GM23338 (cell line): Measurements from ENCODE around the gene PPP1R12C. TPM values are rescaled to one million over a fixed set of nuclear protein-coding genes. Genes with fewer than 3 reads are reported as not detected.

ENCODE experiments used
- ATAC-seq: fragments of 200-7000 bp; cut with Tn5 transposase; 3 replicates; pipeline ENCODE4 v1.9.1; 2020
- DNase-seq: peaks from one replicate; pipeline ENCODE4 v3.0.0-alpha.2; 2015; ENCODE audit warnings: low spot score
- H2AFZ ChIP-seq: fragments of 200-600 bp; sonication (generic); 2 replicates; pipeline ENCODE4 v1.8.0; 2016; ENCODE audit warnings: antibody characterized with exemption, mild to moderate bottlenecking, moderate library complexity
- H3F3A ChIP-seq: fragments of 200-600 bp; sonication (generic); replicated peaks from 2 replicates; pipeline ENCODE4 v1.8.0; 2017; ENCODE audit warnings: antibody characterized with exemption, mixed run types, low read depth
- H3K27ac ChIP-seq: fragments of 200-600 bp; sonication (generic); 2 replicates; pipeline ENCODE4 v1.6.1; 2016; ENCODE audit warnings: low read depth
- H3K27me3 ChIP-seq: fragments of 200-600 bp; sonication (generic); 2 replicates; pipeline ENCODE4 v1.8.0; 2016; ENCODE audit warnings: mild to moderate bottlenecking, mixed run types, moderate library complexity; ENCODE audit not compliant: insufficient read depth
- H3K36me3 ChIP-seq: fragments of 200-600 bp; sonication (generic); 2 replicates; pipeline ENCODE4 v1.8.0; 2016; ENCODE audit warnings: mild to moderate bottlenecking; ENCODE audit not compliant: insufficient read depth
- H3K4me1 ChIP-seq: fragments of 200-600 bp; sonication (generic); 2 replicates; pipeline ENCODE4 v1.8.0; 2016; ENCODE audit warnings: mild to moderate bottlenecking, moderate library complexity; ENCODE audit not compliant: insufficient read depth
- H3K4me2 ChIP-seq: fragments of 200-600 bp; sonication (generic); 2 replicates; pipeline ENCODE4 v1.7.1; 2017; ENCODE audit warnings: mixed run types
- H3K4me3 ChIP-seq: fragments of 200-600 bp; sonication (generic); 2 replicates; pipeline ENCODE4 v1.6.1; 2016; ENCODE audit warnings: mixed run types
- H3K79me2 ChIP-seq: fragments of 200-600 bp; sonication (generic); replicated peaks from 2 replicates; pipeline ENCODE4 v1.8.0; 2017; ENCODE audit warnings: mild to moderate bottlenecking; ENCODE audit not compliant: insufficient read depth
- H3K9me2 ChIP-seq: fragments of 200-600 bp; sonication (generic); 2 replicates; pipeline ENCODE4 v1.8.0; 2017; ENCODE audit not compliant: insufficient read depth
- H4K20me1 ChIP-seq: fragments of 200-600 bp; sonication (generic); replicated peaks from 2 replicates; pipeline ENCODE4 v1.8.0; 2017; ENCODE audit warnings: mild to moderate bottlenecking; ENCODE audit not compliant: insufficient read depth
- H3K27ac Mint-ChIP-seq: 2 replicates; pipeline ENCODE4 v1.8.0; 2020; ENCODE audit warnings: inconsistent platforms, mild to moderate bottlenecking, moderate library complexity, mixed read lengths
- H3K27me3 Mint-ChIP-seq: 3 replicates; pipeline ENCODE4 v1.8.0; 2022; ENCODE audit warnings: low read depth, mild to moderate bottlenecking, moderate library complexity, mixed read lengths, inconsistent platforms; ENCODE audit not compliant: insufficient read depth, poor library complexity
- H3K36me3 Mint-ChIP-seq: 3 replicates; pipeline ENCODE4 v1.8.0; 2021; ENCODE audit warnings: low read depth, mild to moderate bottlenecking, inconsistent platforms, moderate library complexity, mixed read lengths
- H3K4me1 Mint-ChIP-seq: 3 replicates; pipeline ENCODE4 v1.8.0; 2020; ENCODE audit warnings: mild to moderate bottlenecking, inconsistent platforms, mixed read lengths
- H3K4me3 Mint-ChIP-seq: 3 replicates; pipeline ENCODE4 v1.8.0; 2021; ENCODE audit warnings: moderate library complexity, mild to moderate bottlenecking, inconsistent platforms, mixed read lengths
- H3K9me3 Mint-ChIP-seq: 3 replicates; pipeline ENCODE4 v1.8.0; 2020; ENCODE audit warnings: moderate library complexity, mild to moderate bottlenecking, inconsistent platforms, mixed read lengths
- CREB1 ChIP-seq: fragments of 250-450 bp; sonication (Bioruptor Pico); IDR thresholded peaks from 2 replicates; pipeline ENCODE4 v1.5.0; 2020; ENCODE audit warnings: low read depth, mild to moderate bottlenecking, moderate library complexity
- CTCF ChIP-seq, 2 experiments: fragments of 200-600 bp in 1 of 2; sonication (generic) in 1 of 2; conservative IDR thresholded peaks; 2 replicates each; pipeline versions ENCODE4 v1.5.1 to v1.6.1; 2016 to 2017; ENCODE audit warnings: antibody characterized with exemption in 2 of 2, low read depth in 2 of 2, mild to moderate bottlenecking in 2 of 2, moderate library complexity in 1 of 2
- ETS1 ChIP-seq: IDR thresholded peaks from 2 replicates; pipeline ENCODE4 v1.6.1; 2016; ENCODE audit warnings: antibody characterized with exemption
- EZH2 ChIP-seq: fragments of 200-600 bp; sonication (generic); IDR thresholded peaks from one replicate; pipeline ENCODE4 v1.8.0; 2017; ENCODE audit warnings: antibody characterized with exemption, mild to moderate bottlenecking, low read depth; ENCODE audit not compliant: unreplicated experiment
- EZH2phosphoT487 ChIP-seq: fragments of 200-600 bp; sonication (generic); IDR thresholded peaks from one replicate; pipeline ENCODE4 v1.8.1; 2018; ENCODE audit warnings: antibody characterized with exemption; ENCODE audit not compliant: unreplicated experiment
- JUNB ChIP-seq: IDR thresholded peaks from one replicate; pipeline ENCODE4 v1.6.1; 2016; ENCODE audit warnings: antibody characterized with exemption; ENCODE audit not compliant: unreplicated experiment
- NANOG ChIP-seq: IDR thresholded peaks from 2 replicates; pipeline ENCODE4 v1.6.1; 2016; ENCODE audit warnings: antibody characterized with exemption, borderline replicate concordance
- POLR2AphosphoS5 ChIP-seq: IDR thresholded peaks from 2 replicates; pipeline ENCODE4 v1.6.1; 2016; ENCODE audit warnings: antibody characterized with exemption, low read depth
- REST ChIP-seq: IDR thresholded peaks from one replicate; pipeline ENCODE4 v1.6.1; 2018; ENCODE audit warnings: antibody characterized with exemption; ENCODE audit not compliant: unreplicated experiment
- STAT1 ChIP-seq: IDR thresholded peaks from one replicate; pipeline ENCODE4 v1.6.1; 2016; ENCODE audit warnings: antibody characterized with exemption; ENCODE audit not compliant: unreplicated experiment
- ZNF114 ChIP-seq: fragments of 250-450 bp; sonication (Bioruptor Pico); IDR thresholded peaks from 2 replicates; pipeline ENCODE4 v1.5.0; 2020; ENCODE audit warnings: mild to moderate bottlenecking, moderate library complexity
- ZNF331 ChIP-seq: fragments of 250-450 bp; sonication (Bioruptor Pico); IDR thresholded peaks from 2 replicates; pipeline ENCODE4 v1.5.0; 2020; ENCODE audit warnings: low read depth, mild to moderate bottlenecking, moderate library complexity
- ZNF462 ChIP-seq: fragments of 250-450 bp; sonication (Bioruptor Pico); IDR thresholded peaks from 2 replicates; pipeline ENCODE4 v1.5.0; 2020; ENCODE audit warnings: mild to moderate bottlenecking, moderate library complexity
- polyA plus RNA-seq: library from polyadenylated mRNA; unstranded; fragments of >200 nt; fragmentation: Nextera tagmentation; extraction: Ambion mirVana; gene quantifications from 2 replicates; pipeline ENCODE4 v1.2.1, GENCODE V29; 2016
- total RNA-seq: library from RNA; depleted of rRNA; stranded (reverse); fragments of >200 nt; shearing (Covaris generic); gene quantifications from 2 replicates; pipeline ENCODE4 v1.2.3, GENCODE V29; 2014

The PPP1R12C gene
- total and polyA plus RNA-seq, 2 experiments from 2014 or later, result 33.2 to 83.9 TPM

GRCh38 chr19:55109527-55110291 lies 7.7 kb downstream of the PPP1R12C start:
- Histone ChIP-seq H2AFZ (no peak overlapping the region), H3K9me2 (no peaks in the 10 kb centered on the region), H3K36me3 (no peaks in the 10 kb centered on the region), H4K20me1 (peaks cover 30% of the 10 kb centered on the region), H3K4me1 (peaks cover 14% of the 10 kb centered on the region; the same call in 1 of the 2 replicates), H3F3A (no peaks in the 10 kb centered on the region), H3K27me3 (no peaks in the 10 kb centered on the region), H3K27ac (no peak overlapping the region), H3K4me2 (no peak overlapping the region), H3K4me3 (no peak overlapping the region), H3K79me2 (peaks cover 19% of the 10 kb centered on the region)
- no peaks in the 10 kb centered on the region; the same call in 2 of the 3 replicates for H3K9me3 Mint-ChIP-seq
- no peak overlapping the region; the same call in 2 of the 3 replicates for H3K4me3 Mint-ChIP-seq
- H3K27me3 Mint-ChIP-seq, result peaks cover 5% of the 10 kb centered on the region
- H3K4me1 Mint-ChIP-seq, result peaks cover 9% of the 10 kb centered on the region
- no peak for DNase-seq
- no peak; the same call in 2 of the 3 replicates for ATAC-seq
- H3K27ac Mint-ChIP-seq, result peak overlapping the region; percentile 77; the same call in 1 of the 2 replicates
- H3K36me3 Mint-ChIP-seq, result peaks cover 13% of the 10 kb centered on the region; the same call in 2 of the 3 replicates
- TF ChIP-seq NANOG, result no peak
- no peak for TF ChIP-seq POLR2AphosphoS5
- no peak for TF ChIP-seq ETS1
- no peak for TF ChIP-seq EZH2
- TF ChIP-seq CREB1 (CRISPR knock-in tag), result no peak
- TF ChIP-seq ZNF462 (CRISPR knock-in tag), result no peak
- TF ChIP-seq EZH2phosphoT487, result no peak
- no peak for TF ChIP-seq ZNF114 (CRISPR knock-in tag)
- TF ChIP-seq ZNF331 (CRISPR knock-in tag), result no peak
- TF ChIP-seq JUNB, result no peak
- TF ChIP-seq CTCF (conservative IDR thresholded peaks at IDR 0.05; ENCODE audit: low read depth in 2 of 2), result no peak
- no peak for TF ChIP-seq REST
- no peak for TF ChIP-seq STAT1
